HT1080 (cell line): Measurements from ENCODE around the gene GNLY. TPM values are rescaled to one million over a fixed set of nuclear protein-coding genes. Genes with fewer than 3 reads are reported as not detected.

Source experiments
- DNase-seq: peaks from one replicate; pipeline ENCODE4 v3.0.0-alpha.2; 2015; ENCODE audit warnings: low read depth
- total RNA-seq: library from RNA; depleted of rRNA; stranded (reverse); fragments of >200 nt; shearing (Covaris generic); gene quantifications from 2 replicates; pipeline ENCODE4 v1.2.3, GENCODE V29; 2014

The GNLY gene
- total RNA-seq, 1 experiment from 2014 or later: not detected

DNA sequence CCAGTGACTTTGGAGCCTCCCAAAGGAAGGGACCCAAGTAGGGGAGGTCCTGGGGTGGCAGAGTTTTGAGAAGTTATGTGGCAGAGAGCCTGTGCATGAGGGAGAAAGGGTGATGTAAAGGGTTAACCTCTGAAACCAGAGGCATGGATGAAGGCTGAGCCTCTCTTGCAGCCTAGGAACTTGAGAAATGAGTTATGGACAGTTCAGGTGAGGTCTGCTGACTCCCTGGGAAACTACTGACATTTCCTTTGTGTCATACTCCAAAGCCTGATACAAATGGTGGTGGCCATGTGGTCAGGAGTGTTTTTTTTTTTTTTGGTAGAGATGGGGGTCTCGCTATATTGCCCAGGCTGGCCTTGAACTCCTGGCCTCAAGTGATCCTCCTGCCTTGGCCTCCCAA, 12.4 kb upstream of the GNLY start:
- no peak for DNase-seq

DNA sequence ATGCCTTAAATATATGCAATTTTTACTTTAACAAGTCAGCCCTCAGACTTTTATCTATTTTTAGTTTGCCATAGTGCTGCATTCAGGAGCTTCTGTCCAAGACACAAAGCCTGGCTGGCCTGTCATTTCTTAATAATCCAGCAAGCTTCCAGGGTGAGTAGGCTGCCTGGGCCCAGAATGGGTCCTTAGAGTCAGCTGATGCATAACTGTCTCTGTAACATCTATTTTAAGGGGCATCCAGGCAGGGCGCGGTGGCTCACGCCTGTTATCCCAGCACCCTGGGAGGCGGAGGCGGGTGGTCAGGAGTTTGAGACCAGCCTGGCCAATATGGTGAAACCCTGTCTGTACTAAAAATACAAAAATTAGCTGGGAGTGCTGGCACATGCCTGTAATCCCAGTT, 11.8 kb upstream of the GNLY start:
- no peak for DNase-seq

DNA sequence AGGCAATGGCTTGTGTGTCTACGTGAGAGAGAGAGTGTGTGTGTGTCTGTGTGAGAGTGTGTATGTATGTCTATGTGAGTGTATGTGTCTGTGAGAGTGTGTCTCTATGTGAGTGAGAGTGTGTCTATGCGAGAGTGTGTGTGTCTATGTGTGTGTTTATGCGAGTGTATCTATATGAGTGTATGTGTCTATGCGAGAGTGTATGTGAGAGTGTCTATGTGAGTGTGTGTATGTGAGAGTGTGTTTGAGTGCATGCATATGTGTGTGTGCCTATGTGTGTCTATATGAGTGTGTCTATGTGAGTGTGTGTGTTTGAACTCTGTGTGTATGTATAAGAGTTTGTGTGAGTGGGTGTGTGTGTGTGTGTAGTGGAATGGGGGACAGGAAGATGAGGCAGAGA, 9.8 kb upstream of the GNLY start:
- DNase-seq: no peak

DNA sequence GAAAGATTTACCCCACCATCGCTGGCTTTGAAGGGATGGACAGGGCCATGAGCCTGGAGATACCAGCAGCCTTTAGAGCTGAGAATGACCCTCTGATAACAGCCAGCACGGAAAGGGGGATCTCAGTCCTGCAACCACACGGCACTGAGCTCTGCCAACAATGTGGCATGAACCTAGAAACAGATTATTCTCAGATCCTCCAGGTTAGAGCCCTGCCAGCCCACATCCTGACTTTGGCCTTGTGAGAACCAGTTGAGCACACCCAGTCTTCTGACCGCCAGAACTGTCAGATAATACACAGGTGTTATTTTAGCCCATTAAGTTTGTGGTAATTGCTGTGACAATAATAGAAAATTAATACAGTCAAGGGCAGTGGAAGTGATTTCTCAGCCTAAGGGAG, 9.4 kb upstream of the GNLY start:
- no peak for DNase-seq

DNA sequence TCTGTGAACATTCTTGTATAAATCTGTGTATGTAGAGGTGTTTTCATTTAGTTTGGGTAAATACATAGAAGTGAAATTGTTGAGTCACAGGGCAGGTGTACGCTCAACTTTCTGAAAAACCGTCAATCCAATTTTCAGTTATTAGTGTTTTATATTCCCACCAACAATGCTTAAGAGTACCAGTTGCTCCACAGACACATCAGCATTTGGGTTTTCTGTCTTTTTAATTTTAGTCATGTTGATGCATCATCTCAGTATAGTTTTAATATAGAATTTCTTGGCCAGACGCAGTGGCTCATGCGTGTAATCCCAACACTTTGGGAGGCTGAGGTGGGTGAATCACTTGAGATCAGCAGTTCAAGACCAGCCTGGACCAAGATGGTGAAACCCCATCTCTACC, 3.2 kb upstream of the GNLY start:
- DNase-seq: no peak

DNA sequence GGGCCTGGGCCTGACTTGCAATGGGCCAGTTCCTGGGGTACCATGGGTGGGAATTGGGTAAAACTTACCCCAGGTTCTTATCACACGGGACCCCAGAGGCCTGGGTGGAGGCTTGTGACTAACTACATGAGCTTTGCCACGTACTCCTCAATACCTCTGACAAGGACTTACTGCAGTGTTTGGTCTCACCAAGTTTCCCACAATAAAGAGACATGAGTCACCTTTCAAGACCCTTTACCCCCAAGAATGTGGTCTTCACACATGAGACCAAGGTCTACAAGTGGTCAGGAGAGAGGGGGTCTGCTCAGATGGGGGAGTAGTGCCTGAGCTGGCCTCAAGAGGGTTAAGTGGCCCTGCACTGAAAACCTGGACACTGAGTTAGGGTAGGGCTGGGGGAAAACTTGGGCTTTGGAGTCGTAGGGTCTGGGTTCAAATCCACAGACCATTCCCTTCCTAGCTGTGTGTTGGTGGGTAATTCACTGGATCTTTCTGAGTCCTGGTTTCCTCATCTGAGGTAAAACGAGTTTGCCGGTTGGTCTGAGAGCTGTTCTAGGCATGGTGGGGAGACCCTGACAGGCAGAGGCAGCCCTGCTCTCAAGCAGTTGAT, 2.0 kb upstream of the GNLY start:
- no peak for DNase-seq

DNA sequence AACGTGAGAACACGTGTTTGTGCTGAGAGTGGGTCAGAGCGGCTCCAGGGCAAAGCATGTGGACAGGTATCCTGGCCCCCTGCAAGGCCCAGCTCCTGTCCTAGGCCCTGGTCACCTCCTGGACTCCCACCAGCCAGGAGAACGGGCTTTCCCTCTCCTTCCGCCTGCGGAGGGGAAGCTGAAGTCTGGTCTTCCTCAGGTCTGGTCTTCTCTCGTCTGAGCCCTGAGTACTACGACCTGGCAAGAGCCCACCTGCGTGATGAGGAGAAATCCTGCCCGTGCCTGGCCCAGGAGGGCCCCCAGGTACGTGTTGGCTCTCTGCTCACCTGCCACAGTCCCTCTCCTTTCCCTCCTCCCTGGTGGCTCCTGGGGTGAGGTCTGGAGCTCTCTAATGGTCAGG, 963 bp downstream of the GNLY start:
- no peak for DNase-seq

DNA sequence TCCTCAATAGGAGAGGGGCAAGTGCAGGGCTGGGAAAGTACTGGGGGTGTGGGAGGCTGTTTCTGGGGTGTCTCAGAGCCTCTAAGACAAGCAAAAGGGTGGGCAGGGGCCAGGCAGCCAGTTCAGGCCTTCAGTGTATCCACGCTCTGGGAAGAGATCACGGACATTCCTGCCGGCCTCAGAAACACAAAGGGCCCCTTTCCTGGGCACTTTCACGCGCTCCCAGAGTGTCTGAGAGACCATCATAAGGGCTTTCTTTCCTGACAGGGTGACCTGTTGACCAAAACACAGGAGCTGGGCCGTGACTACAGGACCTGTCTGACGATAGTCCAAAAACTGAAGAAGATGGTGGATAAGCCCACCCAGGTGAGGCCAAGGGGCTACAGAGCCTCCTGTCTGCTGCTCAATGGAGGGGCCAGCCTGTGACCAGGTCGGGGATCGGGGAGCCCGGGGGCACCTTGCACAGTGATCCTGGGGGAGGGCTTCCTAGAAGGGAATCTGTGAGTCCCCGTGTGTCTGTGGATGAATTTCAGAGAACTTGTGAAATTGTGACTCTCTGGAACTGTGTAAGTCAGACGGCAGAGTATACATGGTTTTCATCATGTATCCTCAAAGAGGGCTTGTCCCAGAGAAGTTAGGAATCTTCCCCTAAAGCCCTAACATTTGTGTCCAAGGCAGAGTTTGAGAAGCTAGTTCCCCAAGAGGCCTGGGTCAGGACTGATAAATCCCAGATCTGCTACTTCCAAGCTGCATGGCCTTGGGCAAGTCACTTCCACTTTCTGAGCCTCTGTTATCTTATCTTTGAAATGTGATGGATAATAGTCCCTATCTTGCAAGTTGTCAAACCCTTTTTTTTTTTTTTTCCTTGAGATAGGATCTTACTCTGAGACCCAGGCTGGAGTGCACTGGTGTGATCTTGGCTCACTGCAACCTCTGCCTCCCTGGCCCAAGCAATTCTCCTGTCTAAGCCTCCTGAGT, 1.8 kb downstream of the GNLY start:
- no peak for DNase-seq

DNA sequence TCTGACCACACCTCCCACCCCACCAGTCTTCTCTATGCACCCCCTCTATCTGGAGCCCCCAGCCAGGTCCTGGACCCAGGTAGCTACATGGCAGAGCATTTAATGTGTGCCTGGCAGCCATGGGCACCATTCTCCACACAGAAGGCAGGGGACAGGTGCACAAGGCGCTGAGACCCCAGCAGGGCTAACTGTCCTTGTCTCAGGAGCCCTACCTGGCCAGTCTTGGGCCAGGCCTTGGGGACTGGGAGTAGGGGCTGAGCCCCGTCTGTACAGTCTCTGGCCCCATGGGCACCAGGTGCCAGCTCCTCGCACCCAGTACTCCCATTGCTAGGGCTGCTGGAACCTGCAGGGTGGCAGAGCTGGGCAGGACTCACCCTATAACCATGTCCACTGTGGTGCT, 2.9 kb downstream of the GNLY start:
- no peak for DNase-seq

DNA sequence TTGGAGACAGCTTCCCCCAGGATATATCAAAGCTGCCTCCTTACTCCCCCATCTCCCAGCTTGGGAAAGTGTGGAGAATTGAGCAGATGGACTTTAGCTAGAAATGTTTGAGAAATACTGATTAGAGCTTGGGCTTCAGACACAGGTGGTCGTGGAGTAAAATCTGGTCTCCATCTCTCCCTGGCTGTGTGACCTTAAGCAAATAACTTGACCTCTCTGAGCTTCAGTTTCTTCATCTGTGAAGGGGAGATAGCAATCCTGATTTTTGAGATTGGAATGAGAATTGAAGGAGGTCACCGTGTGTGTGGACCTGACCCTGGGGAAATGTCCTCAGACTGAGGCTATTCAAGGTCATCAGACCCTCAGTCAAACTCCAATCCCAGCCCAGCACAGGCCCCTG, 3.6 kb downstream of the GNLY start:
- no peak for DNase-seq

DNA sequence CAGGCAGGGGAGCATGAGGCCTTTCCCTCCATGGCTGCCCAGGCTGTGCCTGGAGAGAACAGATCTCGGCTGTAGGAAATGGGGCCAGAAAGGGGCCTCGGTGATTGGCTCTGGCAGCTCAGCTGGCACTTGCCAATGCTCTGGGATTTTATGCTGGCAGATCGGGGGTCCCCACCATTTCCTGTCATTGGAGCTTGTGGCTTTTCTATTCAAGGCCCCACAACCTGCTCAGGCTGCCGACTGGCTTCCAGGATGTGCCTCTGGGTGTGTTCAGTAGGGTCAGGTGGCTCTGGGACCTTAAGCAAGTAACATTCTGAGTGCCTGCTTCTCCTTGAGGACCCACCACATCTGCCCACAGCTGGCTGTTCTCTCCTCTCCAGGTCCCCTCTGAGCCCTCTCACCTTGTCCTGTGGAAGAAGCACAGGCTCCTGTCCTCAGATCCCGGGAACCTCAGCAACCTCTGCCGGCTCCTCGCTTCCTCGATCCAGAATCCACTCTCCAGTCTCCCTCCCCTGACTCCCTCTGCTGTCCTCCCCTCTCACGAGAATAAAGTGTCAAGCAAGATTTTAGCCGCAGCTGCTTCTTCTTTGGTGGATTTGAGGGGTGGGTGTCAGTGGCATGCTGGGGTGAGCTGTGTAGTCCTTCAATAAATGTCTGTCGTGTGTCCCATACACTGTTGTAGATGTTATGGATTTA, 4.2 kb downstream of the GNLY start:
- DNase-seq: no peak

DNA sequence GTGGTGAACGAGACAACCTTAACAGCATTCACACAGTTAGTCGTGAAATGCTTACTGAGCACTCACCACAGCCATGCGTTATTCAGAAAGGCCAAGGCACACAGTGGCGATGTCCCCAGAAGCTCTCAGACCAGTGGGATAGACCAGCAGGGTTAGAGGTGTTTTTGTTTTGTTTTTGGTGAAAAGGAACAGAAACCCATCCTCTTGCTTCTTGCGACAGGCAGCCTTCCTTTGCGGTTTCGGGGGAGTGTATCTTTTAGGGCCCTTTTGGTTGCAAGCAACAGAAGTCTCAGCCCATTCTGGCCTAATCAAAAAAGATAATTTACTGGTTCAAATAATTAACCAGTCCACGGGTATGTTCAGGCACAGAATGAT, 4.7 kb downstream of the GNLY start:
- no peak for DNase-seq

DNA sequence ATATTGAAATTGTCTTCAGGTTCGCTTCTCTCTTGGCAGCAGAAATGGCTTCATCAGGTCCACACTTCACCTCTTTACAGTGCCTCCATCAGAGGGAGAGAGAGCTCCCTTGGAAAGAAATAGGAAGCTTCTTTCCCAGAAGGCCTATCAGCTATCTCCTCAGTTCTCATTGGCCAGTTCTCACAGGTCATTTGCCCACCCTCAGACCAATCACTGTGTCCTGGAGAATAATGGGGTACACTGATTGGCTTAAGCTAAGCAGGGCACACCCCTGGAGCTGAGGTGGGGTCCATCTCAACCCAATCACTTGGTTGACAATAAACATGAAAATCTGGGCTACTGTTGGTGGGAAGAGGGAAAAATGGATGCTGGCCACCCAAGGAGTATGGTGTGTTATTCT, 5.2 kb downstream of the GNLY start:
- DNase-seq: no peak

DNA sequence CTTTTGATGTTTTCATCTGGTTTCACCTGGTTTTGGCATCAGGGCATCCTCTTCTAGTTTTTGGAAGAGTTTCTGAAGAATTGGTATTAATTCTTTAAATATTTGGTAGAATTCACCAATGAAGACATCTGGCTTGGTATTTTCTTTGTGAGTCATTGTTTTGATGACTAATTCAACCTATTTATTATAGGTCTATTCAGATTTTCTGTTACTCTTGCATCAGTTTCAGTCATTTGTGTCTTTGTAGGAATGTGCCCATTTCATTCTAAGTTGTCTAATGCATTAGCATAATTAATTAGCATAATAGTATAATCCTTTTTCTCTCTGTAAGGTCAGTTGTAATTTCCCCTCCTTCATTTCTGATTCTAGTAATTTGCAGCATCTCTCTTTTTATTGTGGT, 8.0 kb downstream of the GNLY start:
- DNase-seq: peak; percentile 60

DNA sequence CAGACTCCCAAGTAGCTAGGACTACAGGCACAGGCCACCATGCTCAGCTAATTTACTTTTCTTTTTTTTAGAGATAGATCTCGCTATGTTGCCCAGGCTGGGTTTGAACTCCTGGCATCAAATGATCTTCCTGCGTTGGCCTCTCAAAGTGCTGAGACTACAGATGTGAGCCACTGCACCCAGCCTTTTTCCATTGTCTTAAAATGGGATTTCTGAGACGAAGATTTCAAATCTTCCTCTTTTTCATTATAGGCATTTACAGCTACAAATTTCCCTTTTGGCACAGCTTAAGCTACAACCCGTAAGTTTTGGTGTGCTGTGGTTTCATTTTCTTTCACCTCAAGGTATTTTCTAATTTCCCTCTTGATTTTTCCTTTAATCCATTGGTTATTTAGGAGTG, 8.6 kb downstream of the GNLY start:
- no peak for DNase-seq

DNA sequence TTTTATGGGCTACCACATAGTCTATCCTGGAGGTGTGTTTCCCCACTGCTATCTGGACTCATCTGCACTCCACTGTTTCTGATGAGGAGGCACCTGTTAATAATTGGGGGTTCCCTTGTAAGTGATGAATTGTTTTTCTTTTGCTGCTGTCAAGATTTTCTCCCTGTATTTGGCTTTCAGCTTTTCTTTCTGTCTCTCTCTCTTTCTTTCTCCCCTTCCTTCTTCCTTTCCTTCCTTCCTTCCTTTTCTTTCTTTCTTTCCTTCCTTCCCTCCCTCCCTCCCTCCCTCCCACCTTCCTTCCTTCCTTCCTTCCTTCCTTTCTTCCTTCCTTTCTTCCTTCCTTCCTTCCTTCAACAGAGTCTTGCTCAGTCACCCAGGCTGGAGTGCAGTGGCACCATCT, 9.2 kb downstream of the GNLY start:
- DNase-seq: no peak

DNA sequence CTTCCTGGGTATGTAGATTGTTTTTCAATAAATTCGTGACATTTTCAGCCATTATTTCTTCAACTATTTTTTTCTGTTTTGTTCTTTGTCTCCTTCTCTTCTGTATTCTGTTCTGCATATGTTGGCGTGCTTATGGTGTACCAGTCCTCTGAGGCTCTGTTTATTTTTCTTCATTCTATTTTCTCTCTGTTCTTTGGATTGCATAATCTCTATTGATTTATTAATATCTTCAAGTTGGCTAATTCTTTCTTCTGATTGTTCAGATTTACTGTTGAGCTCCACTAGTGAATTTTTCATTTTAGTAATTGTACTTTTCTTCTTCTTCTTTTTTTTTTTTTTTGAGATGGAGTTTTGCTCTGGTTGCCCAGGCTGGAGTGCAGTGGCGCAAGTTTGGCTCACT, 9.9 kb downstream of the GNLY start:
- DNase-seq: no peak

DNA sequence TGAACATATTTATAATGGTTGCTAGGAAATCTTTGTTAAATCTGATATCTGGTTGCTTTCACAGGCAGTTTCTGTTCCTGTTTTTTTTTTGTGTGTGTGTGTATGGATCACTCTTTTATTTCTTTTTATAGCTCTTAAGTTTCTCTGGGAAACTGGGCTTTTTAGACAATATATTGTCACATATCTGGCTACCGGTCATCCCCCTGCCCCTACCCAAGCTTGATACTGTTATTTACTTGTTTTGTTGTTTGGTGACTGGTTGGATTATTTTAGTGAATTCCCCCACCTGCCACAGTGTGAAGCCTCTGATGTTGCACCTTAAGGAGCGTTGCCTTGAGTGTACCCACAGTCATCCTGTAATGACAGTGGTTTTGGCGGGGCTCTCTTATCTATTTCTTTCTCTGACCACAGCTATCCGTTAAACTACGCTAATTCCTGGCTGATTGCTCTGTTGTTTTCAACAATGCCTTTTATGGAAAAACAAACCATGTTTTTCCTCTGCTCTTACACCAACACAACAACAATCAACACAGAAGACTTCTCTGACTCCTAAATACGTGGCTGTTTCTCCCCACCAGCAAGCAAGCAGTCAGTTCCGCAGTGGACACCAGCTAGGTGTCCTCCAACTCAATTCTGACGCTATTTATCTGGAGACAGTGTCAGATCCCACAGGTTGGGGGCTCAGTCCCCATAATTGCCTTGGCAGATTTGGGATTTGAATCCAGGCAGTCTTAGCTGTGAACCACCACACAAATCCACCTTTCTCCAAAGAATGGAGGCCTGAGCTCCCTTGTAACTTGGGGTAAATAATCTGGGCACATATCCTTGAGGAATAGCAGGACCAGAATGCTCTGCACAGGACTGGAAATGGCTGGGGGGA, 10.9 kb downstream of the GNLY start:
- no peak for DNase-seq

DNA sequence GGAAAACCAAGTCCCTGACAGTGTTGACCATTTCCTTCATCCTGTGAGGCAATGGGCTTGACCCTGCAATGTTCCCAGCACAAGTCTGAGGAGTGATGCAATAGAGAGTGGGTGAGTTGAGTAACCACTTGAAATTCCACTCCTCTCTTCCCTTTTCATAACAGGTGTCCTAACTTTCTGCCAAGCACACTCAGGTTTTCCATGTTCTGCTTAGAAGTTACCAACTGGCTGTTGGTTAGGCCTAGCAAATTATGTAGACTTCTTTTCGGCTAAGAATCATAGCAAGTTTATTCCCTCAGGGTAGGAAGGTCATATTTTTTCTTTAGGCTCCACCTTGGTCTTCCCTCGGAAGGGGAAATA, 11.5 kb downstream of the GNLY start:
- DNase-seq: peak; percentile 74

DNA sequence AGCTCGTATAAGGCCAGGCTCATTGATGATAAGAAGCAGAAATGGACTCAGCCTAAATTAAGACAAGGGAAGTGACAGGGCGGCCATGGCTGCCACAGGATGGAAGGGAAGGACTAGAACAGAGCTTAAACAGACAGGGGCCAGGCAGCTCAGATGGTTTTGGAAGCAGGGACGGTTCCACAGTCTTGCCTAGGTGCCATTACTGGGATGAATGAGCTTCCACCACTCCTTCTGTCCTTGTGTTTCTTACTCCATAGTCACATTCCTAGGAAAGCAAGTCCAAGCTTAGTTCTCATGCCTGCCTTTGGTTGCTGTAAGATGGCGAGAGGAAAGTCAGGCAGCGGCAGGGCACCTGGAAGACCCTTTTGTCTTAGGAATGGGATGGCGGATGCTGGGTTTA, 11.9 kb downstream of the GNLY start:
- no peak for DNase-seq

DNA sequence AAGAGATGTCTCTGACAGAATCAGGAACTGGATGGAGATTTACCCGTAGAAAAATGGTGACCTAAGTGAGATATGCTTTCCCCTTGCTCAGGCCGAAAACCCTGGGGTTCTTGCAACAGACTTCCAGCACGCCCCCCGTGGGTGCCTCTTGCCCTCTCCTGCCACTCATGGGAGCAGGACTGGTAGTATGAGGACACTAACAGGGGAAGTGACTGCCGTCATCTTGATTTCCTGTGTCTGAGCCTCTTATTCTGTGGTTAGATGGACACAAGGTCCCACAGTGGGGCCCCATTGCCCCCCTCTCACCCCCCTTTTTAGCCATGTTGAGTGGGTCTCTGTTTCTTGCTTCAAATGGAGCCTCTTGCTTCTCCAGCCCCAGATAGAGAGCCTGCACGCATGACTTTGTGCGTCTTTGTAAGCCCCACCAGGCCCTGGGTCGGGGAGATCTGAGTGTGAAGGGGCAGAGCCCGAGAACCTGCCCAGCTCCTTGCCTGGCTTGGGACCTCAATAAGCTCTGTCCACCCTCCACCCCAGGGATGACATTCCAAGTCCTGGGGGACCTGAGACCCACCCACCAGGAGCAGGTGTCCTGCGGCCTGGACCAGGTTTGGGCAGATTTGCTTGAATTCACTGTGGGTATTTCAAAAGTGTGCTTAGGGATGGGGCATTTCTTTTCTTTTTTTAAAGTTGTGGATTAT, 12.6 kb downstream of the GNLY start:
- no peak for DNase-seq
